ENCODE measurements around the gene FASTK.
"Not testable (repeated sequence)": the region's sequence is repeated elsewhere in the genome, so short reads cannot be mapped to it uniquely, and the experiment has no call there.

FASTK gene

DNA sequence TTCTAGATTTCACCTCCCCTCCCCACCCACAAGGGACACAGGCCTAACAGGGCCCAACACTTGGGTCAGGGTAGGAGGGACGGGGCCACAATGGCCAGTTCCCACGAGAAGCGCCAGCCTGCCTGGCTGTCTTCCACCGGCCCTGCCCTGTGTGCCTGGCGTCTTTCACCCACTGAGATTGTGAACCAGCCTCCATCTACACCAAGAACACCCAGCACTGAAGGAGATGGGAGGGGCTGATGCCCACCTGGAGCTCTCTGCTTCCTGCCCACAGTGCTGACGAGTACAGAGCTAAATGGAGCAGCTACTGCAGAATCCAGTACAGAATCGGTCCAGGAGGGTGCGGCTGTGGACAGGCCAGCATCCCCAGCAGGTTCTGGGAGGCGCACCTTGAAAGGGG is 34.6 kb downstream of the FASTK start:
- DNase-seq = no peak

- DNase-seq = no peak
Measured at GRCh38 chr7:151045262-151045661, 35.3 kb downstream of the FASTK start.

DNA sequence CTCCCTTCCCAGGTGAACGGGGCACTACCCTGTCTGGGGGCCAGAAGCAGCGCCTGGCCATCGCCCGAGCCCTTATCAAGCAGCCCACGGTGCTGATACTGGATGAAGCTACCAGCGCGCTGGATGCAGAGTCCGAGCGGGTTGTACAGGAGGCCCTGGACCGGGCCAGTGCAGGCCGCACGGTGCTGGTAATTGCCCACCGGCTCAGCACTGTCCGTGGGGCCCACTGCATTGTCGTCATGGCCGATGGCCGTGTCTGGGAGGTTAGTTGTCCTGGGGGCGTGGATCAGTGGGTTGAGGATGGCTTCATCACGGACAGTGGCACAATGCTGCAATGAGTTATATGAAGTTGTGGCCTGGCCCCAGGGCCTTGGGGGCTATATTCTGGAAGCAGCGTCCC is 36.6 kb downstream of the FASTK start:
- no peak for DNase-seq

DNA sequence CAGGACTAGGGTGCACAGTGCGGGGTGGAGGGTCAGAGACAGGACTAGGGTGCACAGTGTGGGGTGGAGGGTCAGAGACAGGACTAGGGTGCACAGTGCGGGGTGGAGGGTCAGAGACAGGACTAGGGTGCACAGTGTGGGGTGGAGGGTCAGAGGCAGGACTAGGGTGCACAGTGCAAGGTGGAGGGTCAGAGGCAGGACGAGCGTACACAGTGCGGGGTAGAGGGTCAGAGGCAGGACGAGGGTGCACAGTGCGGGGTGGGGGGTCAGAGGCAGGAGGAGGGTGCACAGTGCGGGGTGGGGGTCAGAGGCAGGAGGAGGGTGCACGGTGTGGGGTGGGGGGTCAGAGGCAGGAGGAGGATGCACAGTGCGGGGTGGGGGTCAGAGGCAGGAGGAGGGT is 37.2 kb downstream of the FASTK start:
- not testable (repeated sequence) for DNase-seq

DNA sequence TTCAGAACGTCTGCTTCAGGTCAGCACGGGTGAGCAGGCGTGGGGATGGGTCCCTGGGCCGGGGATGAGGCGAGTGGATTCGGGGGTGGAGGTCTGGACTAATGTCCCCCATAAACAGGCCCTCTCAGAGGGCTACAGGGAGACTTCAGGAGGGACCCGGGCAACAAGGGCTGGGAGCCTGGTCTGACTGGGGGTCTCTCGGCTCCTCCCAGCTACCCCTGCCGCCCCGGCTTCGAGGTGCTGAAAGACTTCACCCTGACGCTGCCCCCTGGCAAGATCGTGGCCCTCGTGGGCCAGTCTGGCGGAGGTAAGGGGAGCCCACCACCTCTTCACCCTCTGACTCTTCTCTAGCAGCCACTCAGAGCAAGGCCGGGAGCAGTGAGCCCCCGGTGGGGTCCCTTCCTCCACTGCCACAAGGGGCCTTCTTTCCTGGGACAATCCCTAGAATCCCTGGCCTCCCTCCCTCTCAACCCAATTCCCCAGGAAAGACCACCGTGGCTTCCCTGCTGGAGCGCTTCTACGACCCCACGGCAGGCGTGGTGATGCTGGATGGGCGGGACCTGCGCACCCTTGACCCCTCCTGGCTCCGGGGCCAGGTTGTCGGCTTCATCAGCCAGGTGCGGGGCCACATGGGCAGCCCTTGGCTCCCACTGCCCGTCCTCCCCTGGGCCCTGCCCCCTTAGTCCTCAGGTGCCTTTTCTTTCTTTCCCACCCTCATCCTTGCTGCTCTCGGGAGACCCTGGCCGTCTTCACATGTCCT is 39.8 kb downstream of the FASTK start:
- no peak for DNase-seq

- DNase-seq = no peak
Measured at GRCh38 chr7:151039850-151040548, 40.6 kb downstream of the FASTK start.

DNA sequence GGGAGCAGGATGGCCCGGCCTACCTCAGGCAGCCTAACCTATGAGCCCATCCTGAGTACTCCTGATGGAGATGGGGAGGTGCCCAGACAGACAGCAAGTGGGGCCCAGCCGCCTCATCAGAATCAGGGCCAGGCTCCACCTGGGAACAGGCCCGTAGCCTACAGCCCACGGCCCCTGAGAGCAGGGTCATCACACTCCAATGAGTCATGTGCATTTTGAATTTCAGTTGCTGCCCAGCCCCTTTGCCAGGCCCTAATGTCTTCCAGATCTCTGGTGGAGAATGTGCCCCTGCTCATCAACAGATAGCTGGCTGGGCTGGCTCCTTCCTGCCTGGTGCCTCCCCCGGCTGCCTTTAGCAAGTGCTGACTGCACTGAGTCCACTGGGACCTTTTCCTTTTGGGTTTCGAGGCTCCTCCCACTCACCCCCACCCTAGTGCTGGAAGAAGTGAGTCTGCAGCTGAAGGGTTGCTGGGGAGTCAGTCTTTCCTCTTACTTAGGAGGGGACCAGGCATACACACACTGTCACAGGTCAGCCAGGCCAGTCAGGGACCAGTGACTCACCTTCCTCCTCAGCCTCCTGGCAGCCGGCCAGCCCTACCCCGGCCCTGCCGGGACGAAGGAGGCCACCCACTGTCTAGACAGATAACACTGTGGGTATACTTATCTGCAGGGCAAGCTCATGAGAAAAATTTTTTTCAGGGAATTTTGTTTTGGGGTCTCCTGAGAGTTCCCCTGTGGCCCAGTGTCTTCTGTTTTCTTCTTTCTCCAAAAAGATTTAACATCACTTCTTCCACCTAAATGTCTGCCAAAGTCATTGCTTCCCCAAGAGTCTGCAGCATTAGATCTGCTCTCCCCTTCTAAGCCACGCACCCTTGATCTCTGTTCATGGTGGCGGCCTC is 41.4 kb downstream of the FASTK start:
- peak; percentile 75 for DNase-seq

- DNase-seq = no peak
Measured at GRCh38 chr7:151035902-151036301, 44.7 kb downstream of the FASTK start.

- DNase-seq = no peak
Measured at GRCh38 chr7:151035026-151035717, 45.4 kb downstream of the FASTK start.

GRCh38 chr7:151034312-151035025 is 46.1 kb downstream of the FASTK start:
- DNase-seq = no peak

DNA sequence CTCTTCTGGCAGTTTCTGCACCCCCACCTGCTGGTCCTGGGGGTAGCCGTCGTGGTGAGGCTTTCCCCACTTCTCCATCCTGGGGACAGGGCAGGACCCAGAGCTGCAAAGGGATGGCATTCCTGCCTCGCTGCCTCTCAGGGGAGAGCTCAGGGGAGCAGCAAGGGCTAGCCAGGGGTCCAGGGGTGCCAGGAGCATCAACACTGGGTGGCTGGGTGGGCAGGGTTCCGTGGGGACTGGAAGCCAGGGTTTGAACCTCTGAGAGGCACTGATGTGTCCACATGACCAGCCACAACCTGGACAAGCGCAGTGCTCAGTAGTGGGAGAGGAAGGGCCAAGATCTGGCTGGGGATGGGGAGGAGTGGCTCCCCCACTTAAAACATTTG is 46.8 kb downstream of the FASTK start:
- no peak for DNase-seq

DNA sequence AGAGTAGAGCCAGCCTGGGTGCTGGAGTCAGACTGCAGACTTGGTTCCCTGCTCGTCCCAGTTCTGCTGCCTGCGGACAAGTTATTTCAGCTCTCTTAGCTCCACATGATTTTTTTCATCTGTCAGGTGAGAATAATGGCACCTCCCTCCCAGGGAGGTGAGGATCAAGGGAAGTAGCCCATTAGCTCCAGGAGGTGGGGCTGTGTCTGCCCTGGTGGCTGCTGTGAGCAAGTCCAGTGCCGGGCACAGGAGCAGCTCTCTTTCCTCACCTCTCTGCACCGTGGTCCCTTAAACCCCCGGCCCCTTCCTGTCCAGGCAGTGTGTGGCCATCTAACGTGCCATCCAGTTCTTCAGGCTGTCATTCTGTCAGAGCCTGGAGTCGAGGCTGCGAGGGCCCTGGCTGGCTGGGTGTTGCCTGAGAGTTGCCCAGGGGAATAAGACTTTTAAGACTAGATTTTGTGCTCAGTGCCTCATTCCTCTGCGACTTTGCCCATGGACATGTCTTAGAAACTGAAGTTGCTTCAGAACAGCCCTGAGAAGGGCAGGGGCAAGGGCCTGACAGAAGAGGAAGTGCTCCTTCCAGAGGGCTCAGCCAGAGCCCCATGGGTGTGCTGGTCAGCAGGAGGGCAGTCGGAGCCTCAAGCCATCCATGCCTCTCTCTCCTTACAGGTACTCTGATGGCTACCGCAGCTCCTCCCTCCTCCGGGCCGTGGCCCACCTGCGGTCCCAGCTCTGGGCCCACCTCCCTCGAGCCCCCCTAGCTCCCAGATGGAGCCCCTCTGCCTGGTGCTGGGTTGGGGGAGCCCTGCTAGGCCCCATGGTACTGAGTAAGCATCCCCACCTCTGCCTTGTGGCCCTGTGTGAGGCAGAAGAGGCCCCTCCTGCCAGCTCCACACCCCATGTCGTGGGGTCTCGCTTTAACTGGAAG is 47.4 kb downstream of the FASTK start:
- no peak for DNase-seq

DNA sequence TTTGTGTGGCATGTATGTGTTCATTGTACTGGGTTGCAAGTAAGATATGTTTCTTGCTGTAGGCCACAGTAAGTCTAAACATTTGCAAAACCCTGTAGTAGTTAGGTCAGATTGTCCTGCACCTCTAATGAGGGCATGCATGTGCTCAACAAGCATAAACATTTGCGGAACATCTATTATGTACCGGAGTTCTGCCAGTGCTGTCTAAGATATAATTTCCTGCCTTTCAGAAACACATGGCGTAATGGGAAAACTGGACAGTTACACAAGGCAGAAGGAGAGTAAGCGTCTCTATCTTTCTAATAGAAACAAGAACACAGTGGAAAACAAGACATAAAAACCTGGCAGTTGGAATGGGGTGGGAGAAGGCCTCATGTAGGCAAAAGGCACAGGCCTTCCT is 49.6 kb downstream of the FASTK start:
- no peak for DNase-seq

- DNase-seq = no peak
Measured at GRCh38 chr7:151028948-151029501, 51.6 kb downstream of the FASTK start.

GRCh38 chr7:151028131-151028947 is 52.3 kb downstream of the FASTK start, which contains the start of gene ABCB8:
TSS of gene ABCB8 (plus strand) at chr7:151028450. CDS start at chr7:151028516, 66 bp downstream.
- peak; percentile 99 for DNase-seq

DNA sequence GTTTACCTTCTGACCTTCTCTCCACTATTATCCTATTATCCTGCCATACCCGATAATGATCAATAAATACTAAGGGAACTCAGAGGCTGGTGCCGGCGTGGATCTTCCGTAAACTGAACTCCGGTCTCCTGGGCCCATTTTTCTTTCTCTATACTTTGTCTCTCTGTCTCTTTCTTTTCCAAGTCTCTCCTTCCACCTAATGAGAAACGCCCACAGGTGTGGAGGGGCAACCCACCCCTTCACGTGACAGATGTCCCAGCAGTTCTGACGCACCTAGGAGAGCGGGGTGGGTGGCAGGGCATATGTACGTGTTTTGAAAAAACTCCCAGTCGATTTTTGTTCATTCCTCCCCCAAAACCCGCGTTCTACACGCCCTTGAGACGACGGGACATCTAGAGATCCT is 52.9 kb downstream of the FASTK start:
- DNase-seq = not testable (repeated sequence)

GRCh38 chr7:151026771-151027727 is 53.6 kb downstream of the FASTK start:
- not testable (repeated sequence) for DNase-seq

Data from CD4-positive, alpha-beta T cell treated with Interleukin-15 for 1 hour (primary cell).